HG03571 (cell line): ENCODE results near the gene SORCS3.

Experiments used
- ATAC-seq: cut with Tn5 transposase; IDR thresholded peaks from one replicate; pipeline ENCODE4 v1.9.1; 2021; ENCODE audit not compliant: unreplicated experiment

The SORCS3 gene

DNA sequence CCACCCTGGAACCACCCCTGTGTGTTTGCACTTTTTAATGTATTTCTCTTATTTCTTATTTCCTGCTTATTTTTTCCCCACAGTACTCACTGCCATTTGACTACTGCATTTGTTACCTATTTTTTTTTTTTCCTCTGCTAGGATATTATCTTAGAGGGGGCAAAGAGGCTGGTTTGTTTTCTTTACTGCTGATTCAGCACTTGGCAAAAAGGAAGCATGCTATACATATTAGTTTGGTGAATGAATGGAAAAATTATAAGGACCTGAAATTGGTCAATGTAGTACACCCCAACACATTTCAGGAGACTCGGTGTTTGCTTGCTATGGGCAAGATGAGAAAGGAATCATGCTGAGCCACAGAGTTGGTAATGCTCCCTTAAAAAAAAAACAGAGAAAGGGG is 193.5 kb downstream of the SORCS3 start:
- ATAC-seq: no peak

DNA sequence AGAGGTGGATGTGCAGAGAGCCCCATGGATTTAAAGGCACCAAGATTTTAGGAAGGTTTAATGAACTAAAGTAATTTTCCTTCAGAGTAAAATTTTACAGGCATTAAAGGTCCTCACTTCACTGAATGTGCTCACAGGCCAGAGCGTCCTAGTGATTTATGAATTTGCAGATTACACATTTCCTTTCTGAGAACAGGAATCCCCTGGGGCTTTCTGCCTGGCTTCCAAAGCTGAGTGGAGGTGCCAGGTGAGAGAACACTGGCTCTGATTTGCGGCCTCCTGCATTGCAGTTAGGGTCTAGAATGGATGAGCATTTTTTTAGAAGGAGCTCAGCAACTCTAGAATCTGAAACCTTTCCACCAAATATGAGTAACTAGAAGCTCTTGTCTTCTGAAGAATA is 194.3 kb downstream of the SORCS3 start:
- no peak for ATAC-seq

GRCh38 chr10:104842704-104843103 is 201.6 kb downstream of the SORCS3 start:
- ATAC-seq: no peak

DNA sequence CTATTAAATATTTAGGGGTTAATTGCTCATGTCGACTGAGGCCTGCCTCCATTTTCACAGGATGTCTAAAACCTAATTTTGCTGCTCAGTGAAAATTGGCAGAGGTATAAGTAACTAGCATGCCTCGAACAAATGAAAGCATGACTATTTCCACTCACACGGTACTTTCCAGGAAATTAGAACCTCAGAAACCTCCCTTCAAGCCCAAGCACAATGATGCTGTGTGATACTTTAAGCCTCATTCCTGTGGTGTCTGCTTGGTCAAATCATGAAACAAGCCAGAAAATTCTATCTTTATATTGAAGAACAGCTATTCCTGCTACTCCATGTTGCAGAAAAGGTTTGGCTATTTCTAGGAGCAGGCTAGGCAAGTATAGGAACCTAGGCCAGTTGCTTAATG is 203.0 kb downstream of the SORCS3 start:
- no peak for ATAC-seq

DNA sequence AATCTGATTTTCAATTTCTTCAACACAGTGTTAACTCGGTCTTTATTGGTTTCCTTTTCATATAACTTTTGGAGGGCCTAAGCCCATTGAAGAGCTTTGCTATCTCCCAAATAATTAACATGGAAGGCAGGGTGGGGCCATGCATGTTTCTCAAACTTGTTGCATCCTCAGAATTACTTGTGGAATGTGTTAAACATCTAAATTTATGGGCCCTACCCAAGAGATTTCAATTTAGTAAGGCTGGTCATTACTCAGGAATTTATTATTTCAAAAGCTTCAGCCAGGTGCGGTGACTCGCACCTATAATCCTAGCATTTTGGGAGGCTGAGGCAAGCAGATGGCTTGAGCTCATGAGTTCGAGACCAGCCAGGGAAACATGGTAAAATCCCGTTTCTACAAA is 208.9 kb downstream of the SORCS3 start:
- no peak for ATAC-seq

DNA sequence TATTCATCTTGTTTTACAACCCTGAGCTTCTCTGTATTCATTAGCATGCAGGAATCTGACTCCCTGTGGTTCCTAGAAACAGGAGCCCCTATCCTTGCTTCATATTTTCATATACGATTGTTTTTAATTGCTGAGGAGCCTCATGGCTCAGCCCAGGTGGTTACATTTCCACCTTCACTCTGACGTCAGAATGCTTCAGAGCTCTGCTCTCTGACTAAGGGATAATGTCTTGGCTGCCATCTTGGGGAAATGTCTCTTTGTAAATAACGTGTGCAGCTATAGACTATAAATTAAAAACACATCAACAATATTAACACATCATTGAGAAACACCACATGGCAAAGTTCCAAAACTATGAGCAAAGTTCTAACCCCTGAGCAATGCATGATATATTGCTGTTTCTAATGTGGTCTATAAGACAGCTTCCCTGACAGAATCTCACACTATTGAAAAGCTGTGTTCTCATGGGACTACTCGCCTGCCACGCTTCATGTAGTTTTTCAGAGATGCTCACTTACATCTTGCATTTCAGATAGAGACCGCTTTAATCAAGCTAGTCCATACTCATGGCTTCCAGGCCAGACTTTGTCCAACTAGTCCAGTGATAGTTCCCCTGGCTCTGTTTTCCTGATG is 227.0 kb downstream of the SORCS3 start:
- no peak for ATAC-seq

GRCh38 chr10:104872691-104873090 is 231.6 kb downstream of the SORCS3 start:
- no peak for ATAC-seq

- ATAC-seq: no peak
Observed at GRCh38 chr10:104873161-104873560, 232.1 kb downstream of the SORCS3 start.

- ATAC-seq: no peak
Observed at GRCh38 chr10:104875561-104875960, 234.5 kb downstream of the SORCS3 start.

GRCh38 chr10:104880624-104881398 is 239.7 kb downstream of the SORCS3 start:
- no peak for ATAC-seq

DNA sequence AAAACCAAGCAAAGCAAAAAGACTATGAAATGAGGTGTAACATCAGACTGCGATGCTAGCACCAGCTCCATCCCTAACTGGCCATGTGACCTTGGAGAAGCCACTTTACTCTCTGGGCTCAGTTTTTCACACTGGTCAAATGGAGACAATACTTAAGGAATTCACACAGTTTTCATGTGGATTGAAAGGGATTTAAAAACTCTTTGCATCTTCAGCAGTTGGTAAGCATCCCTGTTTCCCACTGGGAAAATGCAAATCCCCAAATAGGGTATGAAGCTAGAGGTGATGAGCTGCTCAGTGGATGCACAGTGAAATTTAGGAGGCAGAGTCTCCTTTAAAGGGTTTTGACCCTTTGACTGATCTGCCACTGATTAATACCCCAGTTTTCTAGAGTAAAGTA is 240.7 kb downstream of the SORCS3 start:
- ATAC-seq: no peak

- ATAC-seq: no peak
Observed at GRCh38 chr10:104892879-104893617, 252.0 kb downstream of the SORCS3 start.

DNA sequence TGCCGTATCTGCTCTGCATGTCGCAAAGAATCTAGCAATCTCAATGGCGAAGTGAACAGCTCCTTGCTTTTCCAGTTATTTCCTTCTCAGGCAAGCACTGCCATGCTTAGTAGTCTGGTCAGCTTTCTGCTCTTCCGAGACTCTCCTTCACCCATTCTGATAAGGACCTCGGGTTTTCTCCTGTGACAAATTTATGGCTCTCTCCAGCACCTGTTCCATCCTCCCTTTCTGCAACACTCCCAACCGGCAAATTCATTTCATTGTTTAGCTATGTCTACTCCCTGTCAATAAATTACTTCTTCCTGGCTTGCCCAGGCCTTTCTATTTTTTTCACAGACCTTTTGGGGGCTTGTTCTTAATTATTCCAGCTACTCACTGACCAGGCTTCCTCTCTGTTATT is 252.6 kb downstream of the SORCS3 start:
- no peak for ATAC-seq

GRCh38 chr10:104894681-104895080 is 253.6 kb downstream of the SORCS3 start:
- ATAC-seq: no peak

DNA sequence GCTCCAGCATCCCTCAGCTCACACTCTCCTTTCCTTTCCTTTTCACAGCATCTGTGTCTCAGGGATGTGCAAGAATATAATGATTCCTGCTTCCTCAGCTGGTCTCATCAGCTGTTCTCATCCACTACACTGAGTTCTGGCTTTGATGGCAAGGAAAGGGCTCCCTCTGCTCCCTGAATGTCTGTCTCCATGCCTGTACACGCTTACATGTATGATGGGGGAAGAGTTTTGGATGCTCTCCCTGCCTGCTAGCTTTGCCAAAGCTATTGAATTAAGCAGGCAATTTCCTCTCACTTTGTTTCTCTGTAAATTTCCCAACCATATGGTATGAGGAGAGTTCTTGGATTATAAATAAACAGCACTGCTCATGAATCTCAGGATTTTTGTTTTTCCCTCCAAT is 254.5 kb downstream of the SORCS3 start:
- no peak for ATAC-seq

DNA sequence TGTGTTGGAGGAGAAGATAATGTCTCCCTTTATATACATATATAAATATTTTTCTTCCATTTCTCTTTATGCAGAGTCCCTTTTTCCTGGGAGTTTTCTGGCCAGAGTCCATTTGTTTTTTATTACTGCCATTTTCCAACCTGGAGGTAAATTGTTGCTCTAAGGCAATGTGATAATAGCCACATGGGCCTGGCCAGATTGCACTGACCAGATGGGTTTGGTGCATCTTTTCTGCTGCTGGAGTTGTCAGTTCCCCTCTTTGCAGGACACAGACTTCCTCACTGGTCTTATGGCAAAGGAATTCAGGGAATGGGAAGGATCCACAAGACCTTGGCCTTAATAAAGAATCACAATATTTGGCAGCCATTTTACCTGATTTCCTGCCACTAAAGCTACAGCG is 254.9 kb downstream of the SORCS3 start:
- ATAC-seq: no peak

GRCh38 chr10:104897696-104898095 is 256.6 kb downstream of the SORCS3 start:
- ATAC-seq: no peak

DNA sequence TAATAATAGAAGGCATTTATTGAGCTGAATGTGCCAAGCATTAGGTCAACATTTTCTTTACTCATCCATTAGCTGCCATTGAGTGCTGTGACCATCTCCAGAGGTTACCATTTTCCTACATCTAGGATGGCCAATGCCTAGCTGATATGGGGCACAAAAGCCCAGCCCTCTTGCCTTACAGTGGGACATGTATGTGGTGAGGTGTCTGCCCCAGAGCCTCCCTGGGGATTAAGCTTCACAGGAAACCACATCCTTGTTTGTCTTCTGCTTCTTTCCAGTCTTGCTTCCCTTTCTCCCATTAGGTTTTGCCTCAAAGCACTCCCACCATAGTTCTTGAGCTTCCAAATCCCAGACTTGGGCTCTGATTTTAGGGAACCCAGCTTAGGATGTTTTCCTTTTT is 258.7 kb downstream of the SORCS3 start:
- no peak for ATAC-seq

GRCh38 chr10:104903433-104903832 is 262.3 kb downstream of the SORCS3 start:
- no peak for ATAC-seq

DNA sequence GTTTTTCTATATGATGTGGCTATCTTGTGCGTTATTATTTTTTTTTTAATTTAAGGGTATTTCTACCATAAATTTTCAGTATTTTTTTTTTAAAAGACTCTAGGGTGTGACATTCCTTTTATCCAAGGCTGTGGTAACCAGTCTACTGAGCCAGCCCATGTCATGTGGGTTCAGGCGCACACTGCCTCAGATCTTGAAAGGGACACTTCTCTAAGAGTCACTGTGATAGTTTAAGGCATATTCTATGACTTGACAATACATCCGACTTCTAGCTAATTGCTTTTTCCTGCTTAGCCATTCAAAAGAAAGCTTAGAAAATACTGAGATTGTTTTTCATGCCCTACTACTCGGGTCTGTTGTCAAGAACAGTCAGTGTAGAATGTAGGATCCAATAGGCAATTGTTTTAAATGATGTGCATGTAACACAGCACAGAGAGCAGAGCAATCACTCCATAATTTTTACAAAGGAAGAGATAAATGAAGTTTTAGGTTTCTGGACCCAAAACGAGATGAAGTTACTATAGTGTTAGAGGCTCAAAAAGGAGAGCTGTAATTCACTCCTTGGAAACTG is 263.7 kb downstream of the SORCS3 start:
- ATAC-seq: no peak

GRCh38 chr10:104906112-104906511 is 265.0 kb downstream of the SORCS3 start:
- ATAC-seq: no peak

DNA sequence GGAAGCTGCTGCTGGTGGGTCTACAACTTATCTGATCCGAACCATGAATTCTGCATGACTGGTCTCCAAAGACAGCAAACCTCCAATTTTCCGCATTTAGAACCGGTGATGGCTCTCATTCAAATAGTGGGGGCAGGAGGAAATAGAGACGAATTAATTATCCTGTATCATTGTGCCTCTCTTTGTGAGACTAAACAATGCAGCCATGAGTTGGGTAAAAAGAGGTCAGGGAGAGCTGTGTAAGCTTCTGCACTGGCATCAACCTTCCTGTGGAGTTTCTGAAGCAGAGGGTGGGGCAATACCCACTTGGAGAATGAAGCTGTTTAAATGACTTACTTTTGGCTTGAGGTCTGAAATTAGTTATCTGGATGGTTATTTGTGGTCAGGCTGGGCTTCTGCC is 266.4 kb downstream of the SORCS3 start:
- ATAC-seq: no peak
